Keratinocyte (primary cell): ENCODE measurements around the gene DAPK3. TPM values are rescaled to one million over a fixed set of nuclear protein-coding genes. Genes with fewer than 3 reads are reported as not detected.

Experiments
- DNase-seq: peaks from one replicate; pipeline ENCODE4 v3.0.0-alpha.2; 2011; ENCODE audit warnings: low read depth, missing footprints, low spot score
- FAIRE-seq: peaks from 2 replicates; lab custom pipeline; 2011; peaks lifted over from hg19 to GRCh38; lab: Jason Lieb, UNC
- H2AFZ ChIP-seq: 2 replicates; pipeline ENCODE4 v1.6.0; 2012; ENCODE audit warnings: low read length, control low read depth, inconsistent platforms; ENCODE audit not compliant: control insufficient read depth
- H3K27ac ChIP-seq: 2 replicates; pipeline ENCODE4 v1.5.1; 2011; ENCODE audit warnings: low read length; ENCODE audit not compliant: control insufficient read depth, insufficient read depth
- H3K27me3 ChIP-seq: 3 replicates; pipeline ENCODE4 v1.6.0; 2011; ENCODE audit warnings: low read length; ENCODE audit not compliant: control insufficient read depth, insufficient read depth; ENCODE audit errors: extremely low read depth
- H3K36me3 ChIP-seq, 2 experiments: 2 replicates in 1 of 2; 3 replicates in 1 of 2; pipeline ENCODE4 v1.5.1; 2011; ENCODE audit warnings: low read length in 2 of 2, mild to moderate bottlenecking in 1 of 2; ENCODE audit not compliant: control insufficient read depth in 2 of 2, insufficient read depth in 2 of 2; ENCODE audit errors: extremely low read depth in 1 of 2
- H3K4me1 ChIP-seq: 3 replicates; pipeline ENCODE4 v1.5.1; 2011; ENCODE audit warnings: low read length; ENCODE audit not compliant: control insufficient read depth, insufficient read depth; ENCODE audit errors: extremely low read depth
- H3K4me2 ChIP-seq: 3 replicates; pipeline ENCODE4 v1.6.0; 2011; ENCODE audit warnings: low read depth, low read length; ENCODE audit not compliant: control insufficient read depth, insufficient read depth; ENCODE audit errors: extremely low read depth
- H3K4me3 ChIP-seq, 3 experiments: fragments of 200-600 bp in 1 of 3; sonication (generic) in 1 of 3; 2 replicates in 2 of 3; 3 replicates in 1 of 3; pipeline ENCODE4 v1.5.1; 2011 to 2016; ENCODE audit warnings: low read length in 3 of 3, mild to moderate bottlenecking in 3 of 3, control low read depth in 2 of 3, inconsistent platforms in 1 of 3, low read depth in 1 of 3, mixed read lengths in 1 of 3, mixed run types in 1 of 3, moderate library complexity in 1 of 3; ENCODE audit not compliant: control insufficient read depth in 2 of 3, insufficient read depth in 2 of 3; ENCODE audit errors: extremely low read depth in 1 of 3
- H3K79me2 ChIP-seq: 2 replicates; pipeline ENCODE4 v1.6.0; 2012; ENCODE audit warnings: low read length; ENCODE audit not compliant: control insufficient read depth, insufficient read depth
- H3K9ac ChIP-seq: 3 replicates; pipeline ENCODE4 v1.6.0; 2011; ENCODE audit warnings: low read length; ENCODE audit not compliant: control insufficient read depth, insufficient read depth; ENCODE audit errors: extremely low read depth
- H3K9me1 ChIP-seq: 3 replicates; pipeline ENCODE4 v1.6.0; 2011; ENCODE audit warnings: low read length; ENCODE audit not compliant: control insufficient read depth, insufficient read depth; ENCODE audit errors: extremely low read depth
- H3K9me3 ChIP-seq: 2 replicates; pipeline ENCODE4 v1.5.1; 2012; ENCODE audit warnings: low read depth, low read length; ENCODE audit not compliant: control insufficient read depth
- H4K20me1 ChIP-seq: 3 replicates; pipeline ENCODE4 v1.6.0; 2011; ENCODE audit warnings: low read length; ENCODE audit not compliant: control insufficient read depth, insufficient read depth; ENCODE audit errors: extremely low read depth
- CTCF ChIP-seq, 3 experiments: IDR thresholded peaks in 1 of 3; conservative IDR thresholded peaks in 1 of 3; optimal IDR thresholded peaks in 1 of 3; 2 replicates in 2 of 3; 3 replicates in 1 of 3; pipeline versions ENCODE3 to v1.5.1; 2011; ENCODE audit warnings: low read length in 3 of 3, mild to moderate bottlenecking in 3 of 3, moderate library complexity in 2 of 3, control low read depth in 1 of 3, inconsistent platforms in 1 of 3; ENCODE audit not compliant: insufficient read depth in 2 of 3; ENCODE audit errors: extremely low read depth in 1 of 3
- EZH2 ChIP-seq: IDR thresholded peaks from one replicate; pipeline ENCODE4 v1.6.1; 2012; ENCODE audit warnings: inconsistent platforms, mild to moderate bottlenecking, low read length, moderate library complexity
- dilution Hi-C: fragments of 300-500 bp; cut with MboI; formaldehyde crosslinking; loops from one replicate; pipeline ENCODE4 v1.7.0; 2020; ENCODE audit warnings: low sequenced_read_pairs; ENCODE audit not compliant: extremely low pct_ligation_motif_present
- polyA plus RNA-seq, 5 experiments: library from polyadenylated mRNA; depleted of rRNA in 3 of 5; stranded (reverse) in 3 of 5; stranded (forward) in 1 of 5; unstranded in 1 of 5; fragments of >200 nt; gene quantifications; 1 replicate in 1 of 5; 2 replicates in 3 of 5; 3 replicates in 1 of 5; pipeline versions ENCODE4 v1.2.1 to v1.2.3, GENCODE V29; 2011 to 2012; ENCODE audit warnings: missing spikeins in 2 of 5, low read depth in 1 of 5, low replicate concordance in 1 of 5

DAPK3 gene
- polyA plus RNA-seq, 1 donor (not counting 4 experiments of a cell fraction or from before 2014, with no cell fraction given): 57.3 TPM

DNA sequence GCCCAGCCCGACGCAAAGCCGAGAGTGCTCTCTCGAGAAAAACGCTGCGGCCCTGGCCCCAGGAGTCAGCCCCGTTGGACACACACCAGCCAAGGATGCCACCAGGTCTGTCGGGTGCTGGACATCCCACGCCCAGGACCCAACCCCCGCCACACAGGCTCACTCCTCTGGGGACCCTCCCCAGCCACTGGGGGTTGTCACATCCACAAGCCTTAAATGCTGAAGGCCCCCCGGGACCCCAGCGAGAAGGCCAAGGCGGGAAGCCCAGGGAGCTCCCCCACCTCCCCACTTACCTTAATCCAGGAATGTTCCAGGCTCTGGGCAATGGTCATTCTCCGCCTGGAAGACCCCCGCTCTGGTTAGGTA lies 11.2 kb downstream of the DAPK3 start:
- Histone ChIP-seq H2AFZ (no peak overlapping the region), H3K4me1 (no peaks in the 10 kb centered on the region), H3K9me1 (no peaks in the 10 kb centered on the region), H3K36me3 (peaks cover 17 to 36% of the 10 kb centered on the region in 2 experiments), H4K20me1 (peaks cover 3% of the 10 kb centered on the region), H3K27ac (no peak overlapping the region), H3K79me2 (peaks cover 15% of the 10 kb centered on the region), H3K27me3 (no peaks in the 10 kb centered on the region), H3K4me2 (no peak overlapping the region), H3K9ac (no peak overlapping the region), H3K4me3 (no peak overlapping the region), H3K9me3 (no peaks in the 10 kb centered on the region)
- TF ChIP-seq CTCF (optimal IDR thresholded peaks at IDR 0.05 in 1 of 3, IDR thresholded peaks at IDR 0.05 in 1 of 3, conservative IDR thresholded peaks at IDR 0.05 in 1 of 3; ENCODE audit: extremely low read depth in 1 of 3, insufficient read depth in 2 of 3, low read length in 3 of 3) (no peak), EZH2 (no peak)
- dilution Hi-C loops: no loop called here
- DNase-seq: no peak
- FAIRE-seq: no peak

GRCh38 chr19:3958836-3959765 lies 11.8 kb downstream of the DAPK3 start:
- Histone ChIP-seq H3K9me1 (no peaks in the 10 kb centered on the region), H3K4me2 (no peak overlapping the region), H3K4me1 (no peaks in the 10 kb centered on the region), H3K27ac (no peak overlapping the region), H3K9me3 (no peaks in the 10 kb centered on the region), H4K20me1 (peaks cover 3% of the 10 kb centered on the region), H2AFZ (no peak overlapping the region), H3K4me3 (no peak overlapping the region), H3K36me3 (peaks cover 15 to 34% of the 10 kb centered on the region in 2 experiments), H3K27me3 (no peaks in the 10 kb centered on the region), H3K79me2 (peaks cover 10% of the 10 kb centered on the region), H3K9ac (no peak overlapping the region)
- no peak for TF ChIP-seq EZH2
- no peak for TF ChIP-seq CTCF (optimal IDR thresholded peaks at IDR 0.05 in 1 of 3, IDR thresholded peaks at IDR 0.05 in 1 of 3, conservative IDR thresholded peaks at IDR 0.05 in 1 of 3; ENCODE audit: extremely low read depth in 1 of 3, insufficient read depth in 2 of 3, low read length in 3 of 3)
- dilution Hi-C loops: no loop called here
- no peak for FAIRE-seq
- no peak for DNase-seq
